GM12878 (cell line): ENCODE results near the gene CCDC78. TPM values are rescaled to one million over a fixed set of nuclear protein-coding genes. Genes with fewer than 3 reads are reported as not detected.
A peak's percentile ranks its signal among the peaks of the same experiment; 100 is the strongest.

ENCODE experiments used
- ASH2L ChIP-seq: fragments of 300-600, 200-600 bp; sonication (generic); IDR thresholded peaks from 2 replicates; pipeline ENCODE4 v1.6.1; 2017; ENCODE audit warnings: low read depth, mild to moderate bottlenecking, borderline replicate concordance
- BACH1 ChIP-seq: fragments of 450-650 bp; IDR thresholded peaks from 2 replicates; pipeline ENCODE4 v1.6.1; 2017; ENCODE audit warnings: mild to moderate bottlenecking, borderline replicate concordance
- CBX3 ChIP-seq: fragments of 200-600 bp; sonication (generic); IDR thresholded peaks from 2 replicates; pipeline ENCODE4 v1.6.1; 2016; ENCODE audit warnings: low read depth, borderline replicate concordance
- CEBPB ChIP-seq, 2 experiments: fragments of 150-350 bp in 1 of 2; IDR thresholded peaks; 2 replicates each; pipeline ENCODE4 v1.6.1; 2012 to 2014; ENCODE audit warnings: low read depth in 2 of 2, low read length in 2 of 2, borderline replicate concordance in 1 of 2, inconsistent platforms in 1 of 2
- FOXK2 ChIP-seq: fragments of 450-650 bp; IDR thresholded peaks from 2 replicates; pipeline ENCODE4 v1.6.1; 2017; ENCODE audit warnings: mild to moderate bottlenecking, moderate library complexity
- HDAC2 ChIP-seq: fragments of 200-600 bp; sonication (generic); IDR thresholded peaks from 2 replicates; pipeline ENCODE4 v1.6.1; 2017
- HDGF ChIP-seq: fragments of 450-650 bp; IDR thresholded peaks from 2 replicates; pipeline ENCODE4 v1.6.1; 2016; ENCODE audit warnings: antibody characterized with exemption
- JUNB ChIP-seq: IDR thresholded peaks from 2 replicates; pipeline ENCODE4 v1.6.1; 2016; ENCODE audit warnings: antibody characterized with exemption, mild to moderate bottlenecking
- MEF2B ChIP-seq: fragments of 450-650 bp; IDR thresholded peaks from 2 replicates; pipeline ENCODE4 v1.6.1; 2018; ENCODE audit warnings: mild to moderate bottlenecking, moderate library complexity; ENCODE audit not compliant: partially characterized antibody, poor library complexity, severe bottlenecking
- NBN ChIP-seq: fragments of 450-650 bp; IDR thresholded peaks from 2 replicates; pipeline ENCODE4 v1.6.1; 2016
- NFIC ChIP-seq: IDR thresholded peaks from 2 replicates; pipeline ENCODE4 v1.6.1; 2012; ENCODE audit warnings: low read depth, mild to moderate bottlenecking, inconsistent platforms, low read length, moderate library complexity
- NR2C1 ChIP-seq: fragments of 450-650 bp; IDR thresholded peaks from 2 replicates; pipeline ENCODE4 v1.6.1; 2017; ENCODE audit warnings: antibody characterized with exemption, mild to moderate bottlenecking, moderate library complexity
- NR2F1 ChIP-seq: fragments of 450-650 bp; conservative IDR thresholded peaks from 2 replicates; pipeline ENCODE4 v1.6.1; 2017; ENCODE audit warnings: mild to moderate bottlenecking
- RBBP5 ChIP-seq: fragments of 200-600 bp; sonication (generic); conservative IDR thresholded peaks from 2 replicates; pipeline ENCODE4 v1.6.1; 2016
- RCOR1 ChIP-seq: conservative IDR thresholded peaks from 2 replicates; pipeline ENCODE4 v1.6.1; 2012; ENCODE audit warnings: low read depth, low read length, improper control_type of control experiment
- SPI1 ChIP-seq: IDR thresholded peaks from 2 replicates; pipeline ENCODE4 v1.6.1; 2011; ENCODE audit warnings: low read depth, mild to moderate bottlenecking, low read length, moderate library complexity, borderline replicate concordance; ENCODE audit not compliant: insufficient read depth
- SRF ChIP-seq, 2 experiments: IDR thresholded peaks; 2 replicates each; pipeline ENCODE4 v1.6.1; 2011; ENCODE audit warnings: low read depth in 2 of 2, low read length in 2 of 2, mild to moderate bottlenecking in 1 of 2, moderate library complexity in 1 of 2
- TCF12 ChIP-seq: IDR thresholded peaks from 2 replicates; pipeline ENCODE4 v1.6.1; 2011; ENCODE audit warnings: low read depth, mild to moderate bottlenecking, low read length
- YY1 ChIP-seq: IDR thresholded peaks from 2 replicates; pipeline ENCODE4 v1.6.1; 2011; ENCODE audit warnings: low read depth, mild to moderate bottlenecking, low read length
- ZNF622 ChIP-seq: fragments of 450-650 bp; IDR thresholded peaks from 2 replicates; pipeline ENCODE4 v1.6.1; 2017; ENCODE audit warnings: mild to moderate bottlenecking, inconsistent platforms
- polyA plus RNA-seq, 11 experiments: library from polyadenylated mRNA; depleted of rRNA in 4 of 11; unstranded in 6 of 11; stranded (reverse) in 5 of 11; fragments of >200 nt; fragmentation: Nextera tagmentation in 4 of 11; fragmentation: Illumina TruSeq in 1 of 11; extraction: Ambion mirVana in 4 of 11; extraction: Trizol in 1 of 11; gene quantifications; 1 replicate in 1 of 11; 2 replicates in 10 of 11; pipeline versions ENCODE4 v1.2.1 to v1.2.3, GENCODE V29; 2011 to 2016; ENCODE audit warnings: inconsistent platforms in 2 of 11, missing spikeins in 2 of 11, low read depth in 1 of 11
- total RNA-seq, 4 experiments: library from RNA; depleted of rRNA in 3 of 4; stranded (reverse); fragments of >200 nt in 3 of 4; fragmentation: Illumina TruSeq in 1 of 4; extraction: Trizol in 1 of 4; gene quantifications; 2 replicates each; pipeline versions ENCODE4 v1.2.1 to v1.2.3, GENCODE V29; 2013 to 2021
- TF ChIP-seq, protein P1 (sequence below): fragments of 450-650 bp; formaldehyde crosslinking; IDR thresholded peaks from 2 replicates; pipeline ENCODE4 v1.4.0; 2020; ENCODE audit warnings: mild to moderate bottlenecking, moderate library complexity
- TF ChIP-seq, protein P2 (sequence below): fragments of 450-650 bp; IDR thresholded peaks from 2 replicates; pipeline ENCODE4 v1.6.1; 2017; ENCODE audit warnings: mild to moderate bottlenecking, low read depth, inconsistent platforms; ENCODE audit not compliant: poor library complexity, severe bottlenecking
- TF ChIP-seq, protein P3 (sequence below): fragments of 450-650 bp; formaldehyde crosslinking; IDR thresholded peaks from 2 replicates; pipeline ENCODE4 v1.4.0; 2022; ENCODE audit warnings: mild to moderate bottlenecking, moderate library complexity

The CCDC78 gene
- total and polyA plus RNA-seq, 10 of the 15 experiments (the other 5 are each of a cell fraction or from before 2014, with no cell fraction given), result 0.10 to 26.2 (median 5.4) TPM

DNA sequence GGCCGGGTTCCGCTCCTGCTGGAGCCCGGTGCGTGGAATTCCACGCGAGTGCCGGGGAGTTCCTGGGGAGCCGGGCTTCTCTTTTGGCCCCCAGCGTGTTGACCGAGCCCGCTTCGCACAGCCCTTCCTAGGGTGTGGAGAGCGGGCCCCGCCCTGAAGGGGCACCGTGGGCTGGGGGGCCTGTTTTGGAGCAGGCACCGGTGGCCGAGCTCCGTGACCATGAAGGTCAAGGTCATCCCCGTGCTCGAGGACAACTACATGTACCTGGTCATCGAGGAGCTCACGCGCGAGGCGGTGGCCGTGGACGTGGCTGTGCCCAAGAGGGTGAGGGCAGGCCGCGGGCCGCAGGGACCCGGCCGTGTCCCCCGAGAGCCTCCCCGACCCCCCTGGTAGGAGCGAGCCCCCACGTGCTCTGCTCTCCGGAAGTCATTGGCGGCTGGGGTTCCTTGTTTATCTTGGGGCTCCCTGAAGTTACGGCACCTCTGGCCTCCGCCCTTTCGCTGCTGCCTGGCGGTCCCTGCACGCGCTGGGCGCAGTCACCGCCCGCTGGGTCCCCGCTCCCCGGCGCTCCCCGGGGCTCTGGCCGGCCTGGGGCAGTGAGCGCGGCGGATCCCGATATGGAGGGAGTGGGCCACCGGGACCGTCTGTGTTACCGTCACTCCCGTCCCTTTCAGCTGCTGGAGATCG, 1.2 kb upstream of the CCDC78 start (continued):
- TF ChIP-seq, protein P1, sequence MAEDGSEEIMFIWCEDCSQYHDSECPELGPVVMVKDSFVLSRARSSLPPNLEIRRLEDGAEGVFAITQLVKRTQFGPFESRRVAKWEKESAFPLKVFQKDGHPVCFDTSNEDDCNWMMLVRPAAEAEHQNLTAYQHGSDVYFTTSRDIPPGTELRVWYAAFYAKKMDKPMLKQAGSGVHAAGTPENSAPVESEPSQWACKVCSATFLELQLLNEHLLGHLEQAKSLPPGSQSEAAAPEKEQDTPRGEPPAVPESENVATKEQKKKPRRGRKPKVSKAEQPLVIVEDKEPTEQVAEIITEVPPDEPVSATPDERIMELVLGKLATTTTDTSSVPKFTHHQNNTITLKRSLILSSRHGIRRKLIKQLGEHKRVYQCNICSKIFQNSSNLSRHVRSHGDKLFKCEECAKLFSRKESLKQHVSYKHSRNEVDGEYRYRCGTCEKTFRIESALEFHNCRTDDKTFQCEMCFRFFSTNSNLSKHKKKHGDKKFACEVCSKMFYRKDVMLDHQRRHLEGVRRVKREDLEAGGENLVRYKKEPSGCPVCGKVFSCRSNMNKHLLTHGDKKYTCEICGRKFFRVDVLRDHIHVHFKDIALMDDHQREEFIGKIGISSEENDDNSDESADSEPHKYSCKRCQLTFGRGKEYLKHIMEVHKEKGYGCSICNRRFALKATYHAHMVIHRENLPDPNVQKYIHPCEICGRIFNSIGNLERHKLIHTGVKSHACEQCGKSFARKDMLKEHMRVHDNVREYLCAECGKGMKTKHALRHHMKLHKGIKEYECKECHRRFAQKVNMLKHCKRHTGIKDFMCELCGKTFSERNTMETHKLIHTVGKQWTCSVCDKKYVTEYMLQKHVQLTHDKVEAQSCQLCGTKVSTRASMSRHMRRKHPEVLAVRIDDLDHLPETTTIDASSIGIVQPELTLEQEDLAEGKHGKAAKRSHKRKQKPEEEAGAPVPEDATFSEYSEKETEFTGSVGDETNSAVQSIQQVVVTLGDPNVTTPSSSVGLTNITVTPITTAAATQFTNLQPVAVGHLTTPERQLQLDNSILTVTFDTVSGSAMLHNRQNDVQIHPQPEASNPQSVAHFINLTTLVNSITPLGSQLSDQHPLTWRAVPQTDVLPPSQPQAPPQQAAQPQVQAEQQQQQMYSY (CRISPR knock-in tag), result no peak
- TF ChIP-seq CEBPB (IDR thresholded peaks at IDR 0.05; ENCODE audit: borderline replicate concordance in 1 of 2, low read depth in 2 of 2, low read length in 2 of 2) (no peak), YY1 (no peak), RBBP5 (no peak), NR2C1 (no peak), HDGF (0 out of 2 replicates have a peak, but pooled peaks have one; percentile 31), BACH1 (peak; percentile 95), FOXK2 (no peak), ZNF622 (no peak), CBX3 (no peak), RCOR1 (no peak), SRF (IDR thresholded peaks at IDR 0.05; ENCODE audit: low read depth in 2 of 2, low read length in 2 of 2) (no peak), ASH2L (no peak), NFIC (no peak), JUNB (no peak), NBN (0 out of 2 replicates have a peak, but pooled peaks have one; percentile 21), SPI1 (no peak), HDAC2 (no peak), TCF12 (no peak), MEF2B (no peak), NR2F1 (peak; percentile 70)
- TF ChIP-seq, protein P2, sequence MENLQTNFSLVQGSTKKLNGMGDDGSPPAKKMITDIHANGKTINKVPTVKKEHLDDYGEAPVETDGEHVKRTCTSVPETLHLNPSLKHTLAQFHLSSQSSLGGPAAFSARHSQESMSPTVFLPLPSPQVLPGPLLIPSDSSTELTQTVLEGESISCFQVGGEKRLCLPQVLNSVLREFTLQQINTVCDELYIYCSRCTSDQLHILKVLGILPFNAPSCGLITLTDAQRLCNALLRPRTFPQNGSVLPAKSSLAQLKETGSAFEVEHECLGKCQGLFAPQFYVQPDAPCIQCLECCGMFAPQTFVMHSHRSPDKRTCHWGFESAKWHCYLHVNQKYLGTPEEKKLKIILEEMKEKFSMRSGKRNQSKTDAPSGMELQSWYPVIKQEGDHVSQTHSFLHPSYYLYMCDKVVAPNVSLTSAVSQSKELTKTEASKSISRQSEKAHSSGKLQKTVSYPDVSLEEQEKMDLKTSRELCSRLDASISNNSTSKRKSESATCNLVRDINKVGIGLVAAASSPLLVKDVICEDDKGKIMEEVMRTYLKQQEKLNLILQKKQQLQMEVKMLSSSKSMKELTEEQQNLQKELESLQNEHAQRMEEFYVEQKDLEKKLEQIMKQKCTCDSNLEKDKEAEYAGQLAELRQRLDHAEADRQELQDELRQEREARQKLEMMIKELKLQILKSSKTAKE, result no peak
- TF ChIP-seq, protein P3, sequence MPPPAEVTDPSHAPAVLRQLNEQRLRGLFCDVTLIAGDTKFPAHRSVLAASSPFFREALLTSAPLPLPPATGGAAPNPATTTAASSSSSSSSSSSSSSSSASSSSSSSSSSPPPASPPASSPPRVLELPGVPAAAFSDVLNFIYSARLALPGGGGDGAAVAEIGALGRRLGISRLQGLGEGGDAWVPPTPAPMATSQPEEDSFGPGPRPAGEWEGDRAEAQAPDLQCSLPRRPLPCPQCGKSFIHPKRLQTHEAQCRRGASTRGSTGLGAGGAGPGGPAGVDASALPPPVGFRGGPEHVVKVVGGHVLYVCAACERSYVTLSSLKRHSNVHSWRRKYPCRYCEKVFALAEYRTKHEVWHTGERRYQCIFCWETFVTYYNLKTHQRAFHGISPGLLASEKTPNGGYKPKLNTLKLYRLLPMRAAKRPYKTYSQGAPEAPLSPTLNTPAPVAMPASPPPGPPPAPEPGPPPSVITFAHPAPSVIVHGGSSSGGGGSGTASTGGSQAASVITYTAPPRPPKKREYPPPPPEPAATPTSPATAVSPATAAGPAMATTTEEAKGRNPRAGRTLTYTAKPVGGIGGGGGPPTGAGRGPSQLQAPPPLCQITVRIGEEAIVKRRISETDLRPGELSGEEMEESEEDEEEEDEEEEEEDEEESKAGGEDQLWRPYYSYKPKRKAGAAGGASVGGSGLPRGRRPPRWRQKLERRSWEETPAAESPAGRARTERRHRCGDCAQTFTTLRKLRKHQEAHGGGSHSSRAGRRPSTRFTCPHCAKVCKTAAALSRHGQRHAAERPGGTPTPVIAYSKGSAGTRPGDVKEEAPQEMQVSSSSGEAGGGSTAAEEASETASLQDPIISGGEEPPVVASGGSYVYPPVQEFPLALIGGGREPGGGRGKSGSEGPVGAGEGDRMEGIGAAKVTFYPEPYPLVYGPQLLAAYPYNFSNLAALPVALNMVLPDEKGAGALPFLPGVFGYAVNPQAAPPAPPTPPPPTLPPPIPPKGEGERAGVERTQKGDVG (CRISPR knock-in tag), result no peak
